ENCODE results near the gene SMYD2. TPM values are rescaled to one million over a fixed set of nuclear protein-coding genes. Genes with fewer than 3 reads are reported as not detected.

The SMYD2 gene
- total RNA-seq, 2 experiments from 2014 or later: 17.1 to 17.6 TPM

DNA sequence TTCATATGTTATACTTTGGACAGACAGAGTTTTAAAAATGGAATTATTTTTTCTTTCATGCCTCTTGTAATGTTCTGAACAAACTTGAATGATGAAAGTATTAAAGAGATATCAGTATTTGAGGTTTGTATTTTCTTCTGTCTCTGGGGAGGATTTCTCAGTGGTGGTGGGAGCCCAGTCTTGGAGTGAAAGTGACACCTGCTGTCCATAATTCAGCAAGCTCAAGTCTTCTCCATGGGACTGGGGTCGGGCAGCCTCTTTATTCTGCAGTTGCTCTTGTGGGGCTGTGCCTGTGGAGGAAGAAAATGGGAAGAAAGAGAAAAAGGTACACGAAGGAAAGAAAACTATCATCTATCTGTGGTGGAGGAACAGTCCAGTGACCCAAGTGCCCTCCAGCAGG is 56.1 kb downstream of the SMYD2 start:
- H3K4me1 ChIP-seq (ENCODE audit: insufficient read depth, low read length): no peaks in the 10 kb centered on the region
- Mint-ChIP-seq H3K27me3 (no peaks in the 10 kb centered on the region), H3K4me1 (ENCODE audit: low read depth) (no peaks in the 10 kb centered on the region), H3K36me3 (ENCODE audit: low read depth) (peaks cover 81% of the 10 kb centered on the region), H3K27ac (no peak overlapping the region), H3K9me3 (no peaks in the 10 kb centered on the region), H3K4me3 (no peak overlapping the region)
- no peaks in the 10 kb centered on the region for H3K9me3 ChIP-seq (ENCODE audit: control insufficient read depth in 1 of 2, insufficient read depth in 1 of 2, low read length in 2 of 2)
- TF ChIP-seq, protein P1, sequence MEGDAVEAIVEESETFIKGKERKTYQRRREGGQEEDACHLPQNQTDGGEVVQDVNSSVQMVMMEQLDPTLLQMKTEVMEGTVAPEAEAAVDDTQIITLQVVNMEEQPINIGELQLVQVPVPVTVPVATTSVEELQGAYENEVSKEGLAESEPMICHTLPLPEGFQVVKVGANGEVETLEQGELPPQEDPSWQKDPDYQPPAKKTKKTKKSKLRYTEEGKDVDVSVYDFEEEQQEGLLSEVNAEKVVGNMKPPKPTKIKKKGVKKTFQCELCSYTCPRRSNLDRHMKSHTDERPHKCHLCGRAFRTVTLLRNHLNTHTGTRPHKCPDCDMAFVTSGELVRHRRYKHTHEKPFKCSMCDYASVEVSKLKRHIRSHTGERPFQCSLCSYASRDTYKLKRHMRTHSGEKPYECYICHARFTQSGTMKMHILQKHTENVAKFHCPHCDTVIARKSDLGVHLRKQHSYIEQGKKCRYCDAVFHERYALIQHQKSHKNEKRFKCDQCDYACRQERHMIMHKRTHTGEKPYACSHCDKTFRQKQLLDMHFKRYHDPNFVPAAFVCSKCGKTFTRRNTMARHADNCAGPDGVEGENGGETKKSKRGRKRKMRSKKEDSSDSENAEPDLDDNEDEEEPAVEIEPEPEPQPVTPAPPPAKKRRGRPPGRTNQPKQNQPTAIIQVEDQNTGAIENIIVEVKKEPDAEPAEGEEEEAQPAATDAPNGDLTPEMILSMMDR (IDR thresholded peaks at IDR 0.05): no peak
- ChIA-PET CTCF (no interaction called here), POLR2A (no interaction called here)
- H3K27ac ChIP-seq (ENCODE audit: low read depth in 1 of 2, low read length in 2 of 2): no peak overlapping the region
- ATAC-seq (ENCODE audit: poor library complexity) (no peak), DNase-seq (no peak)
- peaks cover 38% of the 10 kb centered on the region for H3K36me3 ChIP-seq (ENCODE audit: insufficient read depth, low read length)
- intact Hi-C loops (cut with DNase I, micrococcal nuclease): loop anchor here in 1 of 2 experiments (10.0 kb wide), 1 partner anchor 1212 kb away; no protein-coding TSS in a partner anchor
- H3K27me3 ChIP-seq (ENCODE audit: control insufficient read depth in 1 of 2, insufficient read depth in 2 of 2, low read length in 2 of 2): no peaks in the 10 kb centered on the region
- no peak overlapping the region for H3K4me3 ChIP-seq (ENCODE audit: low read length)

DNA sequence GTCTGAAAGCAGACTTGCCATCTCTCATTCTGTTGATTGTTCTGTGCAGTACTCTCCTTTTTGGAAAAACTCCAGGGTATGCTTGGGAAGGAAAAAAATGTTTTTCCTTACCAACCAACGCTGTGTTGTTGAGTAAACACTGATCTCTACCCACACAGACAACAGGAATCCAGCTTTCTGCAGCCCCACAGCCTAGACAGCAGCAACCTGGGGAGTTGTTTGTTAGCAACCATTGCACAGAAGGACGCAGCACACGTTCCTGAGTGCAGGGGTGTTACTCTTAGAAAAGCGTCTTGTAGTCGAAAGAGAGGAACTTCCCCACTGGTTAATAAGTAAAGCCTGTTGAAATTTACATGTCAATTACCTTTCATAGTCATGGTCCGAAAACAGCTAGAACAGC is 56.6 kb downstream of the SMYD2 start:
- DNase-seq (no peak), ATAC-seq (ENCODE audit: poor library complexity) (no peak)
- H3K36me3 Mint-ChIP-seq (ENCODE audit: low read depth): peaks cover 83% of the 10 kb centered on the region
- POLR2A ChIA-PET: no interaction called here
- H3K36me3 ChIP-seq (ENCODE audit: insufficient read depth, low read length): peaks cover 35% of the 10 kb centered on the region
- H3K9me3 Mint-ChIP-seq: no peaks in the 10 kb centered on the region
- no peak overlapping the region for H3K27ac ChIP-seq (ENCODE audit: low read depth in 1 of 2, low read length in 2 of 2)
- H3K4me3 Mint-ChIP-seq: no peak overlapping the region
- H3K27ac Mint-ChIP-seq: no peak overlapping the region
- H3K27me3 ChIP-seq (ENCODE audit: control insufficient read depth in 1 of 2, insufficient read depth in 2 of 2, low read length in 2 of 2): no peaks in the 10 kb centered on the region
- no peaks in the 10 kb centered on the region for H3K9me3 ChIP-seq (ENCODE audit: control insufficient read depth in 1 of 2, insufficient read depth in 1 of 2, low read length in 2 of 2)
- CTCF ChIA-PET: no interaction called here
- TF ChIP-seq, protein P1 (IDR thresholded peaks at IDR 0.05): no peak
- intact Hi-C loops (cut with DNase I, micrococcal nuclease): loop anchor here in 1 of 2 experiments (10.0 kb wide), 1 partner anchor 1213 kb away; no protein-coding TSS in a partner anchor
- no peaks in the 10 kb centered on the region for H3K4me1 Mint-ChIP-seq (ENCODE audit: low read depth)
- H3K4me3 ChIP-seq (ENCODE audit: low read length): no peak overlapping the region
- H3K27me3 Mint-ChIP-seq: no peaks in the 10 kb centered on the region
- H3K4me1 ChIP-seq (ENCODE audit: insufficient read depth, low read length): no peaks in the 10 kb centered on the region

DNA sequence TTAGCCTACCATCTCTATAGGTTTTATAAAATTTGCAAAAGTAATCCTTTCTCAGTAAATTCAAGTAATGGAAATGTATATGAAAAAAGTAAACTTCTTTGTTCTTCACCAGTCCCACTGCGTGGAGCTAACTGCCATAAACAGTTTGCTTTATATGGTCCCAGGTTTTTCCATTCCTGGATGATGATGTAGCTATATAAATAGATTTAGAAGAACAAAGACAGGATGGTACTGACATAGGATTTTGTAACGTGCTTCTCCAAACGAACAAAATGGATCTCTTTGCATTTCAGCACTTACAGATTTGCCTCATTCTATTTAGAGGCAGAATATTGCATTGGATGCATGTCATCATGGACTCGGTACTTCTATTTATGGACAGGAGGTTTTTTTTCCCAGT is 57.3 kb downstream of the SMYD2 start:
- Mint-ChIP-seq H3K4me1 (ENCODE audit: low read depth) (no peaks in the 10 kb centered on the region), H3K9me3 (no peaks in the 10 kb centered on the region), H3K4me3 (no peak overlapping the region), H3K36me3 (ENCODE audit: low read depth) (peaks cover 90% of the 10 kb centered on the region), H3K27ac (no peak overlapping the region), H3K27me3 (no peaks in the 10 kb centered on the region)
- ChIA-PET POLR2A (no interaction called here), CTCF (no interaction called here)
- ATAC-seq (ENCODE audit: poor library complexity): no peak
- Histone ChIP-seq H3K4me1 (ENCODE audit: insufficient read depth, low read length) (no peaks in the 10 kb centered on the region), H3K27ac (ENCODE audit: low read depth in 1 of 2, low read length in 2 of 2) (no peak overlapping the region), H3K9me3 (ENCODE audit: control insufficient read depth in 1 of 2, insufficient read depth in 1 of 2, low read length in 2 of 2) (no peaks in the 10 kb centered on the region), H3K27me3 (ENCODE audit: control insufficient read depth in 1 of 2, insufficient read depth in 2 of 2, low read length in 2 of 2) (no peaks in the 10 kb centered on the region), H3K4me3 (ENCODE audit: low read length) (no peak overlapping the region), H3K36me3 (ENCODE audit: insufficient read depth, low read length) (peaks cover 35% of the 10 kb centered on the region)
- no peak for DNase-seq
- TF ChIP-seq, protein P1 (IDR thresholded peaks at IDR 0.05): no peak
- intact Hi-C loops (cut with DNase I, micrococcal nuclease): loop anchor here in 1 of 2 experiments (10.0 kb wide), 1 partner anchor 1213 kb away; no protein-coding TSS in a partner anchor
